Tibial artery (tissue), 4 donors: ENCODE results near the gene MTX3.

ENCODE experiments used
- DNase-seq, 2 donors: peaks; one replicate each; pipeline ENCODE4 v3.0.0-alpha.2; 2019
- H3K27ac ChIP-seq, 2 donors: fragments of 200-600 bp; sonication (generic) in 1 of 2; 1 replicate in 1 of 2; 2 replicates in 1 of 2; pipeline ENCODE4 v1.5.1; 2018 to 2019; ENCODE audit warnings: mild to moderate bottlenecking in 1 of 2
- H3K27me3 ChIP-seq, 2 donors: fragments of 200-600 bp; sonication (generic) in 1 of 2; one replicate each; pipeline versions ENCODE4 v1.5.1 to v1.6.0; 2016 to 2019
- H3K36me3 ChIP-seq, 3 donors: fragments of 200-600 bp; sonication (generic) in 2 of 3; one replicate each; pipeline ENCODE4 v1.5.1; 2016 to 2019; ENCODE audit warnings: mild to moderate bottlenecking in 2 of 3
- H3K4me1 ChIP-seq, 4 donors: fragments of 200-600 bp; sonication (generic) in 2 of 4; 1 replicate in 3 of 4; 2 replicates in 1 of 4; pipeline ENCODE4 v1.5.1; 2016 to 2019
- H3K4me3 ChIP-seq, 2 donors: fragments of 200-600 bp; sonication (generic) in 1 of 2; 1 replicate in 1 of 2; 2 replicates in 1 of 2; pipeline ENCODE4 v1.5.1; 2018 to 2019; ENCODE audit warnings: mild to moderate bottlenecking in 2 of 2
- H3K9me3 ChIP-seq, 3 donors: fragments of 200-600 bp; sonication (generic) in 1 of 3; one replicate each; pipeline ENCODE4 v1.5.1; 2016 to 2019
- intact Hi-C: fragments of 100-400 bp; cut with DNase I; formaldehyde crosslinking; loops from one replicate; pipeline ENCODE4 v1.15.0; 2023; ENCODE audit warnings: low total_unique reads
- TF ChIP-seq, protein P1 (sequence below), 2 experiments: fragments of 200-600 bp in 1 of 2; fragments of 450-650 bp in 1 of 2; IDR thresholded peaks; one replicate each; pipeline ENCODE4 v1.5.1; 2017 to 2019; ENCODE audit warnings: antibody characterized with exemption in 2 of 2, mild to moderate bottlenecking in 1 of 2, moderate library complexity in 1 of 2

Gene MTX3

DNA sequence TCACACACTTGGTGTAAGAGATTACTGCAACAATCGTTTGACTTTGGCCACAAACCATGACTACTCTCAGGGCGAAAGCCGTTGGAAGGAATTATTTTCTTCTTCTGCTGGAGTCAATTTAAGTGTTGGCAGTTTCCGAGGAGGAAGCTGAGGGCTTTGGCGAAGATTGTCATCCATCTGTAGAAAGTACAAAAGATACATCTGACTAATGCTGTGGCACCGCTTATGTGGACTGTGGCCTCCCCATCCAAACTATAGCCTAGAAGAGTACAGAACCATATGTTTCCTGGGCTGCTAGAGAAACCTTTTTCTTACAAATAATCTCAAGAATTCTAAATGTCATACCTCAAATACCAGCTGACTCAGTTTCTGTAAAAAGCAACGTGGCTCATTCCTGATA lies 7.4 kb downstream of the MTX3 start:
- intact Hi-C loops: no loop called here
- Histone ChIP-seq H3K9me3 (no peaks in the 10 kb centered on the region), H3K27me3 (no peaks in the 10 kb centered on the region), H3K4me3 (no peak overlapping the region), H3K36me3 (peaks cover 63 to 93% (median 64%) of the 10 kb centered on the region in 3 donors), H3K4me1 (no peaks in the 10 kb centered on the region), H3K27ac (no peak overlapping the region)
- DNase-seq: no peak
- TF ChIP-seq, protein P1, sequence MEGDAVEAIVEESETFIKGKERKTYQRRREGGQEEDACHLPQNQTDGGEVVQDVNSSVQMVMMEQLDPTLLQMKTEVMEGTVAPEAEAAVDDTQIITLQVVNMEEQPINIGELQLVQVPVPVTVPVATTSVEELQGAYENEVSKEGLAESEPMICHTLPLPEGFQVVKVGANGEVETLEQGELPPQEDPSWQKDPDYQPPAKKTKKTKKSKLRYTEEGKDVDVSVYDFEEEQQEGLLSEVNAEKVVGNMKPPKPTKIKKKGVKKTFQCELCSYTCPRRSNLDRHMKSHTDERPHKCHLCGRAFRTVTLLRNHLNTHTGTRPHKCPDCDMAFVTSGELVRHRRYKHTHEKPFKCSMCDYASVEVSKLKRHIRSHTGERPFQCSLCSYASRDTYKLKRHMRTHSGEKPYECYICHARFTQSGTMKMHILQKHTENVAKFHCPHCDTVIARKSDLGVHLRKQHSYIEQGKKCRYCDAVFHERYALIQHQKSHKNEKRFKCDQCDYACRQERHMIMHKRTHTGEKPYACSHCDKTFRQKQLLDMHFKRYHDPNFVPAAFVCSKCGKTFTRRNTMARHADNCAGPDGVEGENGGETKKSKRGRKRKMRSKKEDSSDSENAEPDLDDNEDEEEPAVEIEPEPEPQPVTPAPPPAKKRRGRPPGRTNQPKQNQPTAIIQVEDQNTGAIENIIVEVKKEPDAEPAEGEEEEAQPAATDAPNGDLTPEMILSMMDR (IDR thresholded peaks at IDR 0.05): no peak

- TF ChIP-seq, protein P1 (IDR thresholded peaks at IDR 0.05): no peak
- Histone ChIP-seq H3K27ac (no peak overlapping the region), H3K36me3 (peaks cover 74 to 94% (median 77%) of the 10 kb centered on the region in 3 donors), H3K4me3 (no peak overlapping the region), H3K27me3 (no peaks in the 10 kb centered on the region), H3K4me1 (no peaks in the 10 kb centered on the region), H3K9me3 (no peaks in the 10 kb centered on the region)
- intact Hi-C loops: no loop called here
- no peak for DNase-seq
These were observed 8.9 kb downstream of the MTX3 start for GRCh38 chr5:79982136-79982535.

DNA sequence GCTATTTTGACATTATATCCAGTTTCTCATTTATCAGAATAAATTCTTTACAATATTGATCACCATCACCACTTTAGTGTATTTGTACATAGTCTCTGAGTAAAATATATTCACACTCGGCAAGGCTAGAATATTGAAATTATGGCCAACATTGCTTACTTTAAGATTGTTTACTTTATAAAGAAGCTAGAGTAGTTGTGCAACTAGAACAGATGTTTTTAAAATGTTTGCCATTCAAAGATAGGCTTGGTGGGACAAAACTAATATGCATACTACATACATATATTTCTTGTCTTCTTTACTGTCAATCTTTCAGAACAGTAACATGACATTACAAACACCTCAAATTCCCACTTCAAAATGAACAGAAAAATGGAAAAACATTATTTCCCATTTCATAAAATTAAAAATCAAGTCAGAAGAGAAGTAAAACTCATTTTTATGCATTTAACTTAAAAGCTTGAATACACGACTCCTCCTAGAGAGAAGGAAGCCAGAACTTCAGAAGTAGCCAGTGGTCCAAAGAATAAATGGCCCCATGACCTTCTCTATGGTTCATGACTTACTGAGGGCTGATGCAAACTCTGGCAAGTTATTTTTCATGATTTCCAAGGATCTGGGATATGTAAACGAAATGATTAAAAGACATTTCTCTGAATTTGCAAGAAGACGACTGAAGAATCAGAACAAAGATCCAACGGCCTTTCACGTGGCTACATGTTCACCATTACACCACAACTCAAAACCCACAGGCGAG lies 14.1 kb downstream of the MTX3 start:
- Histone ChIP-seq H3K27ac (no peak overlapping the region), H3K27me3 (no peaks in the 10 kb centered on the region), H3K36me3 (peaks cover 31 to 63% (median 39%) of the 10 kb centered on the region in 3 donors), H3K4me1 (no peaks in the 10 kb centered on the region), H3K4me3 (no peak overlapping the region), H3K9me3 (no peaks in the 10 kb centered on the region)
- TF ChIP-seq, protein P1 (IDR thresholded peaks at IDR 0.05): no peak
- intact Hi-C loops: no loop called here
- no peak for DNase-seq

- Histone ChIP-seq H3K4me1 (no peaks in the 10 kb centered on the region), H3K4me3 (no peak overlapping the region), H3K36me3 (peaks cover 22 to 48% (median 25%) of the 10 kb centered on the region in 3 donors), H3K27me3 (no peaks in the 10 kb centered on the region), H3K9me3 (no peaks in the 10 kb centered on the region), H3K27ac (no peak overlapping the region)
- no peak for DNase-seq
- TF ChIP-seq, protein P1 (IDR thresholded peaks at IDR 0.05): no peak
- intact Hi-C loops: no loop called here
These were observed 15.6 kb downstream of the MTX3 start for GRCh38 chr5:79975422-79975821.

GRCh38 chr5:79974886-79975285 lies 16.2 kb downstream of the MTX3 start:
- intact Hi-C loops: no loop called here
- TF ChIP-seq, protein P1 (IDR thresholded peaks at IDR 0.05): no peak

More at GRCh38 chr5:79974886-79975285, 16.2 kb downstream of the MTX3 start:
- Histone ChIP-seq H3K27me3 (no peaks in the 10 kb centered on the region), H3K9me3 (no peaks in the 10 kb centered on the region), H3K36me3 (peaks cover 16 to 43% (median 25%) of the 10 kb centered on the region in 3 donors), H3K4me1 (no peaks in the 10 kb centered on the region), H3K4me3 (no peak overlapping the region), H3K27ac (no peak overlapping the region)
- DNase-seq: no peak
